T1000 (cell line): ENCODE results near the gene GNG12.

ENCODE experiments used
- DNase-seq: peaks from one replicate; lab custom pipeline; 2025; ENCODE audit warnings: mixed read lengths; lab: John Stamatoyannopoulos, UW

GNG12 gene

GRCh38 chr1:67840449-67840848 lies 7.2 kb upstream of the GNG12 start:
- no peak for DNase-seq

GRCh38 chr1:67839826-67840225 lies 6.6 kb upstream of the GNG12 start:
- no peak for DNase-seq

- no peak for DNase-seq
Measured at GRCh38 chr1:67838180-67838910, 5.1 kb upstream of the GNG12 start.

GRCh38 chr1:67836769-67837168 lies 3.5 kb upstream of the GNG12 start:
- DNase-seq = no peak

GRCh38 chr1:67835663-67836452 lies 2.6 kb upstream of the GNG12 start:
- DNase-seq = no peak

- no peak for DNase-seq
Measured at GRCh38 chr1:67834246-67834877, 1.1 kb upstream of the GNG12 start.

GRCh38 chr1:67833602-67833940 lies 304 bp upstream of the GNG12 start:
- peak; percentile 79 for DNase-seq

- DNase-seq = peak; percentile 55
Measured at GRCh38 chr1:67831850-67832513, 1.3 kb downstream of the GNG12 start.

- no peak for DNase-seq
Measured at GRCh38 chr1:67830928-67831830, 2.1 kb downstream of the GNG12 start.

GRCh38 chr1:67830226-67830625 lies 3.0 kb downstream of the GNG12 start:
- DNase-seq = no peak

- no peak for DNase-seq
Measured at GRCh38 chr1:67827688-67828087, 5.6 kb downstream of the GNG12 start.

GRCh38 chr1:67825591-67825990 lies 7.7 kb downstream of the GNG12 start:
- DNase-seq = no peak

GRCh38 chr1:67824766-67825165 lies 8.5 kb downstream of the GNG12 start:
- DNase-seq = no peak

- DNase-seq = no peak
Measured at GRCh38 chr1:67823615-67824014, 9.7 kb downstream of the GNG12 start.

- no peak for DNase-seq
Measured at GRCh38 chr1:67821263-67821662, 12.0 kb downstream of the GNG12 start.

- no peak for DNase-seq
Measured at GRCh38 chr1:67818725-67819301, 14.5 kb downstream of the GNG12 start.

GRCh38 chr1:67818162-67818561 lies 15.1 kb downstream of the GNG12 start:
- DNase-seq = no peak

- no peak for DNase-seq
Measured at GRCh38 chr1:67817319-67817718, 15.9 kb downstream of the GNG12 start.

GRCh38 chr1:67816506-67816905 lies 16.8 kb downstream of the GNG12 start:
- no peak for DNase-seq

GRCh38 chr1:67816095-67816475 lies 17.2 kb downstream of the GNG12 start:
- no peak for DNase-seq
